Measurements from ENCODE around the gene PLS1.
"Not testable (repeated sequence)": the region's sequence is repeated elsewhere in the genome, so short reads cannot be mapped to it uniquely, and the experiment has no call there.

DNA sequence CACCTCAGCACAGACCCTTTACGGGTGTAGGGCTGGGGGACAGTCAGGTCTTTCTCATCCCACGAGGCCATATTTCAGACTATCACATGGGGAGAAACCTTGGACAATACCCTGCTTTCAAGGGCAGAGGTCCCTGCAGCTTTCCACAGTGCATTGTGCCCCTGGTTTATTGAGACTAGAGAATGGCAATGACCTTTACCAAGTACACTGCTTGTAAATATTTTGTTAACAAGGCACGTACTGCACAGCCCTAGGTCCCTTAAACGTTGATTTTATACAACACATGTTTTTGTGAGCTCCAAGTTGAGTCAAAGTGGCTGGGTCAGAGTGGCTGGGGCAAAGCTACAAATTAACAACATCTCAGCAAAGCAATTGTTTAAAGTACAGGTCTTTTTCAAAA, 156.4 kb downstream of the PLS1 start:
- TF ChIP-seq, protein P1, sequence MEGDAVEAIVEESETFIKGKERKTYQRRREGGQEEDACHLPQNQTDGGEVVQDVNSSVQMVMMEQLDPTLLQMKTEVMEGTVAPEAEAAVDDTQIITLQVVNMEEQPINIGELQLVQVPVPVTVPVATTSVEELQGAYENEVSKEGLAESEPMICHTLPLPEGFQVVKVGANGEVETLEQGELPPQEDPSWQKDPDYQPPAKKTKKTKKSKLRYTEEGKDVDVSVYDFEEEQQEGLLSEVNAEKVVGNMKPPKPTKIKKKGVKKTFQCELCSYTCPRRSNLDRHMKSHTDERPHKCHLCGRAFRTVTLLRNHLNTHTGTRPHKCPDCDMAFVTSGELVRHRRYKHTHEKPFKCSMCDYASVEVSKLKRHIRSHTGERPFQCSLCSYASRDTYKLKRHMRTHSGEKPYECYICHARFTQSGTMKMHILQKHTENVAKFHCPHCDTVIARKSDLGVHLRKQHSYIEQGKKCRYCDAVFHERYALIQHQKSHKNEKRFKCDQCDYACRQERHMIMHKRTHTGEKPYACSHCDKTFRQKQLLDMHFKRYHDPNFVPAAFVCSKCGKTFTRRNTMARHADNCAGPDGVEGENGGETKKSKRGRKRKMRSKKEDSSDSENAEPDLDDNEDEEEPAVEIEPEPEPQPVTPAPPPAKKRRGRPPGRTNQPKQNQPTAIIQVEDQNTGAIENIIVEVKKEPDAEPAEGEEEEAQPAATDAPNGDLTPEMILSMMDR (IDR thresholded peaks at IDR 0.05; ENCODE audit: insufficient read depth, low read length) = not testable (repeated sequence)
- not testable (repeated sequence) for TF ChIP-seq POLR2AphosphoS5, GABPA (IDR thresholded peaks at IDR 0.05; ENCODE audit: low read depth)
- TF ChIP-seq, protein P2, sequence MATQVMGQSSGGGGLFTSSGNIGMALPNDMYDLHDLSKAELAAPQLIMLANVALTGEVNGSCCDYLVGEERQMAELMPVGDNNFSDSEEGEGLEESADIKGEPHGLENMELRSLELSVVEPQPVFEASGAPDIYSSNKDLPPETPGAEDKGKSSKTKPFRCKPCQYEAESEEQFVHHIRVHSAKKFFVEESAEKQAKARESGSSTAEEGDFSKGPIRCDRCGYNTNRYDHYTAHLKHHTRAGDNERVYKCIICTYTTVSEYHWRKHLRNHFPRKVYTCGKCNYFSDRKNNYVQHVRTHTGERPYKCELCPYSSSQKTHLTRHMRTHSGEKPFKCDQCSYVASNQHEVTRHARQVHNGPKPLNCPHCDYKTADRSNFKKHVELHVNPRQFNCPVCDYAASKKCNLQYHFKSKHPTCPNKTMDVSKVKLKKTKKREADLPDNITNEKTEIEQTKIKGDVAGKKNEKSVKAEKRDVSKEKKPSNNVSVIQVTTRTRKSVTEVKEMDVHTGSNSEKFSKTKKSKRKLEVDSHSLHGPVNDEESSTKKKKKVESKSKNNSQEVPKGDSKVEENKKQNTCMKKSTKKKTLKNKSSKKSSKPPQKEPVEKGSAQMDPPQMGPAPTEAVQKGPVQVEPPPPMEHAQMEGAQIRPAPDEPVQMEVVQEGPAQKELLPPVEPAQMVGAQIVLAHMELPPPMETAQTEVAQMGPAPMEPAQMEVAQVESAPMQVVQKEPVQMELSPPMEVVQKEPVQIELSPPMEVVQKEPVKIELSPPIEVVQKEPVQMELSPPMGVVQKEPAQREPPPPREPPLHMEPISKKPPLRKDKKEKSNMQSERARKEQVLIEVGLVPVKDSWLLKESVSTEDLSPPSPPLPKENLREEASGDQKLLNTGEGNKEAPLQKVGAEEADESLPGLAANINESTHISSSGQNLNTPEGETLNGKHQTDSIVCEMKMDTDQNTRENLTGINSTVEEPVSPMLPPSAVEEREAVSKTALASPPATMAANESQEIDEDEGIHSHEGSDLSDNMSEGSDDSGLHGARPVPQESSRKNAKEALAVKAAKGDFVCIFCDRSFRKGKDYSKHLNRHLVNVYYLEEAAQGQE (IDR thresholded peaks at IDR 0.05; ENCODE audit: insufficient replicate concordance, low read depth) = not testable (repeated sequence)

Measured in HL-60 (cell line).